ENCODE results near the gene GOLGA7B. TPM values are rescaled to one million over a fixed set of nuclear protein-coding genes. Genes with fewer than 3 reads are reported as not detected.
"Not testable (repeated sequence)": the region's sequence is repeated elsewhere in the genome, so short reads cannot be mapped to it uniquely, and the experiment has no call there.

GOLGA7B gene
- total RNA-seq, 1 donor from 2014 or later: 0.29 TPM

- DNase-seq (ENCODE audit: low read depth): no peak
These were observed 19.6 kb upstream of the GOLGA7B start for GRCh38 chr10:97830064-97830463.

- DNase-seq (ENCODE audit: low read depth): no peak
These were observed 18.4 kb upstream of the GOLGA7B start for GRCh38 chr10:97831259-97831658.

- DNase-seq (ENCODE audit: low read depth): no peak
These were observed 13.2 kb upstream of the GOLGA7B start for GRCh38 chr10:97836446-97836845.

- DNase-seq (ENCODE audit: low read depth): no peak
These were observed 11.6 kb upstream of the GOLGA7B start for GRCh38 chr10:97838091-97838490.

GRCh38 chr10:97841166-97841565 is 8.5 kb upstream of the GOLGA7B start:
- DNase-seq (ENCODE audit: low read depth): not testable (repeated sequence)

GRCh38 chr10:97842114-97842513 is 7.5 kb upstream of the GOLGA7B start:
- DNase-seq (ENCODE audit: low read depth): not testable (repeated sequence)

GRCh38 chr10:97842656-97843280 is 6.9 kb upstream of the GOLGA7B start:
- no peak for DNase-seq (ENCODE audit: low read depth)

GRCh38 chr10:97843281-97843671 is 6.4 kb upstream of the GOLGA7B start:
- DNase-seq (ENCODE audit: low read depth): no peak

GRCh38 chr10:97843972-97844371 is 5.7 kb upstream of the GOLGA7B start:
- DNase-seq (ENCODE audit: low read depth): not testable (repeated sequence)

GRCh38 chr10:97844678-97845077 is 5.0 kb upstream of the GOLGA7B start:
- no peak for DNase-seq (ENCODE audit: low read depth)

- no peak for DNase-seq (ENCODE audit: low read depth)
These were observed 448 bp upstream of the GOLGA7B start for GRCh38 chr10:97849103-97849686.

- DNase-seq (ENCODE audit: low read depth): no peak
These were observed 803 bp downstream of the GOLGA7B start for GRCh38 chr10:97850446-97850845.

GRCh38 chr10:97851341-97852001 is 1.8 kb downstream of the GOLGA7B start:
- peak; percentile 84 for DNase-seq (ENCODE audit: low read depth)

GRCh38 chr10:97852277-97852676 is 2.6 kb downstream of the GOLGA7B start:
- no peak for DNase-seq (ENCODE audit: low read depth)

GRCh38 chr10:97852840-97853405 is 3.3 kb downstream of the GOLGA7B start:
- no peak for DNase-seq (ENCODE audit: low read depth)

GRCh38 chr10:97854743-97855142 is 5.1 kb downstream of the GOLGA7B start:
- DNase-seq (ENCODE audit: low read depth): no peak

- DNase-seq (ENCODE audit: low read depth): no peak
These were observed 8.4 kb downstream of the GOLGA7B start for GRCh38 chr10:97858001-97858439.

GRCh38 chr10:97861097-97861750 is 11.6 kb downstream of the GOLGA7B start:
- peak; percentile 93 for DNase-seq (ENCODE audit: low read depth)

GRCh38 chr10:97861924-97862323 is 12.3 kb downstream of the GOLGA7B start:
- DNase-seq (ENCODE audit: low read depth): no peak

- DNase-seq (ENCODE audit: low read depth): no peak
These were observed 14.2 kb downstream of the GOLGA7B start for GRCh38 chr10:97863808-97864207.

- no peak for DNase-seq (ENCODE audit: low read depth)
These were observed 15.8 kb downstream of the GOLGA7B start for GRCh38 chr10:97865488-97865887.

All from myocyte (in vitro differentiated cells).